ENCODE results near the gene CXADR. TPM values are rescaled to one million over a fixed set of nuclear protein-coding genes. Genes with fewer than 3 reads are reported as not detected.
A peak's percentile ranks its signal among the peaks of the same experiment; 100 is the strongest.
"Not testable (repeated sequence)": the region's sequence is repeated elsewhere in the genome, so short reads cannot be mapped to it uniquely, and the experiment has no call there.

CXADR gene
- total RNA-seq, 1 experiment from 2014 or later = 2.7 TPM

- Histone ChIP-seq H3K36me3 (no peaks in the 10 kb centered on the region), H3K9me3 (no peaks in the 10 kb centered on the region), H3K4me3 (no peak overlapping the region), H3K27me3 (no peaks in the 10 kb centered on the region)
- no peak for DNase-seq
Observed at GRCh38 chr21:17494051-17494450, 18.8 kb upstream of the CXADR start.

- Histone ChIP-seq H3K9me3 (no peaks in the 10 kb centered on the region), H3K36me3 (no peaks in the 10 kb centered on the region), H3K27me3 (no peaks in the 10 kb centered on the region), H3K4me3 (no peak overlapping the region)
- DNase-seq = peak; percentile 47
Observed at GRCh38 chr21:17495680-17496079, 17.2 kb upstream of the CXADR start.

- no peaks in the 10 kb centered on the region for H3K27me3 ChIP-seq
- no peaks in the 10 kb centered on the region for H3K36me3 ChIP-seq
- no peak overlapping the region for H3K4me3 ChIP-seq
- H3K9me3 ChIP-seq = no peaks in the 10 kb centered on the region
- DNase-seq = no peak
Observed at GRCh38 chr21:17497316-17497715, 15.5 kb upstream of the CXADR start.

- Histone ChIP-seq H3K27me3 (no peaks in the 10 kb centered on the region), H3K4me3 (no peak overlapping the region), H3K36me3 (no peaks in the 10 kb centered on the region), H3K9me3 (no peaks in the 10 kb centered on the region)
- DNase-seq = no peak
Observed at GRCh38 chr21:17498586-17498985, 14.3 kb upstream of the CXADR start.

- Histone ChIP-seq H3K36me3 (no peaks in the 10 kb centered on the region), H3K9me3 (no peaks in the 10 kb centered on the region), H3K4me3 (no peak overlapping the region), H3K27me3 (no peaks in the 10 kb centered on the region)
- DNase-seq = no peak
Observed at GRCh38 chr21:17501107-17502006, 11.5 kb upstream of the CXADR start.

- DNase-seq, H3K9me3 ChIP-seq, H3K27me3 ChIP-seq, H3K36me3 ChIP-seq, H3K4me3 ChIP-seq: not testable (repeated sequence)
Observed at GRCh38 chr21:17502985-17503384, 9.9 kb upstream of the CXADR start.

GRCh38 chr21:17506951-17507350 is 5.9 kb upstream of the CXADR start:
- H3K4me3 ChIP-seq = no peak overlapping the region
- H3K9me3 ChIP-seq = no peaks in the 10 kb centered on the region
- no peaks in the 10 kb centered on the region for H3K36me3 ChIP-seq
- DNase-seq = no peak
- H3K27me3 ChIP-seq = no peaks in the 10 kb centered on the region

- Histone ChIP-seq H3K9me3 (no peaks in the 10 kb centered on the region), H3K36me3 (no peaks in the 10 kb centered on the region), H3K4me3 (no peak overlapping the region), H3K27me3 (no peaks in the 10 kb centered on the region)
- no peak for DNase-seq
Observed at GRCh38 chr21:17507591-17507990, 5.3 kb upstream of the CXADR start.

- H3K36me3 ChIP-seq = no peaks in the 10 kb centered on the region
- H3K4me3 ChIP-seq = peak overlapping the region; percentile 59
- no peaks in the 10 kb centered on the region for H3K9me3 ChIP-seq
- H3K27me3 ChIP-seq = no peaks in the 10 kb centered on the region
- DNase-seq = peak; percentile 24
Observed at GRCh38 chr21:17513214-17514123, 626 bp downstream of the CXADR start.

- no peaks in the 10 kb centered on the region for H3K27me3 ChIP-seq
- H3K4me3 ChIP-seq = peak overlapping the region; percentile 59; the same call in 1 of the 2 replicates
- DNase-seq = no peak
- H3K9me3 ChIP-seq = no peaks in the 10 kb centered on the region
- no peaks in the 10 kb centered on the region for H3K36me3 ChIP-seq
Observed at GRCh38 chr21:17514124-17514845, 1.4 kb downstream of the CXADR start.

GRCh38 chr21:17517008-17517407 is 4.2 kb downstream of the CXADR start:
- not testable (repeated sequence) for H3K27me3 ChIP-seq, DNase-seq

GRCh38 chr21:17519208-17519738 is 6.4 kb downstream of the CXADR start:
- Histone ChIP-seq H3K9me3 (no peaks in the 10 kb centered on the region), H3K27me3 (no peaks in the 10 kb centered on the region), H3K36me3 (no peaks in the 10 kb centered on the region), H3K4me3 (no peak overlapping the region)
- DNase-seq = no peak

More at GRCh38 chr21:17517008-17517407, 4.2 kb downstream of the CXADR start:
- not testable (repeated sequence) for H3K4me3 ChIP-seq, H3K9me3 ChIP-seq, H3K36me3 ChIP-seq

GRCh38 chr21:17519965-17520609 is 7.2 kb downstream of the CXADR start:
- H3K4me3 ChIP-seq = no peak overlapping the region
- no peaks in the 10 kb centered on the region for H3K9me3 ChIP-seq
- no peaks in the 10 kb centered on the region for H3K36me3 ChIP-seq
- DNase-seq = no peak
- no peaks in the 10 kb centered on the region for H3K27me3 ChIP-seq

- DNase-seq = no peak
- Histone ChIP-seq H3K27me3 (no peaks in the 10 kb centered on the region), H3K9me3 (no peaks in the 10 kb centered on the region), H3K36me3 (no peaks in the 10 kb centered on the region), H3K4me3 (no peak overlapping the region)
Observed at GRCh38 chr21:17523007-17523451, 10.2 kb downstream of the CXADR start.

GRCh38 chr21:17523979-17524494 is 11.2 kb downstream of the CXADR start:
- H3K4me3 ChIP-seq, H3K27me3 ChIP-seq, DNase-seq, H3K36me3 ChIP-seq, H3K9me3 ChIP-seq: not testable (repeated sequence)

- Histone ChIP-seq H3K27me3 (no peaks in the 10 kb centered on the region), H3K4me3 (no peak overlapping the region), H3K9me3 (no peaks in the 10 kb centered on the region), H3K36me3 (no peaks in the 10 kb centered on the region)
- DNase-seq = no peak
Observed at GRCh38 chr21:17524635-17525034, 11.8 kb downstream of the CXADR start.

All from MG63 (cell line).